Femur (tissue), 1 donor: ENCODE results near the gene ZNF514.
"Not testable (repeated sequence)": the region's sequence is repeated elsewhere in the genome, so short reads cannot be mapped to it uniquely, and the experiment has no call there.

ENCODE experiments used
- DNase-seq: peaks from one replicate; pipeline ENCODE4 v3.0.0-alpha.2; 2017

The ZNF514 gene

GRCh38 chr2:95121407-95122196 is 38.0 kb downstream of the ZNF514 start, which contains the start of gene MRPS5:
MRPS5 (minus strand) TSS chr2:95121808; CDS start chr2:95121791, 17 bp downstream.
- peak; percentile 90 for DNase-seq

GRCh38 chr2:95121093-95121406 is 38.6 kb downstream of the ZNF514 start:
- no peak for DNase-seq

GRCh38 chr2:95115418-95115817 is 44.2 kb downstream of the ZNF514 start:
- peak; percentile 71 for DNase-seq

- no peak for DNase-seq
These were observed 46.2 kb downstream of the ZNF514 start for GRCh38 chr2:95113464-95113863.

- DNase-seq, result no peak
These were observed 49.3 kb downstream of the ZNF514 start for GRCh38 chr2:95110395-95110794.

- DNase-seq, result no peak
These were observed 50.4 kb downstream of the ZNF514 start for GRCh38 chr2:95109260-95109659.

- DNase-seq, result no peak
These were observed 53.6 kb downstream of the ZNF514 start for GRCh38 chr2:95106081-95106480.

GRCh38 chr2:95104606-95105005 is 55.0 kb downstream of the ZNF514 start:
- no peak for DNase-seq

GRCh38 chr2:95099910-95100309 is 59.7 kb downstream of the ZNF514 start:
- DNase-seq, result no peak

GRCh38 chr2:95098273-95098672 is 61.4 kb downstream of the ZNF514 start:
- DNase-seq, result not testable (repeated sequence)
